ENCODE results near the gene ICAM1. TPM values are rescaled to one million over a fixed set of nuclear protein-coding genes. Genes with fewer than 3 reads are reported as not detected.

ICAM1 gene
- 13.4 and 44.2 TPM in 2 replicates for total RNA-seq

GRCh38 chr19:10270616-10271394 lies at the start of gene ICAM1:
TSS of gene ICAM1 (plus strand) at chr19:10271120. CDS start at chr19:10271160, 40 bp downstream.

GRCh38 chr19:10230861-10231611 lies 39.9 kb upstream of the ICAM1 start, which contains the start of gene S1PR2:
TSS of gene S1PR2 (minus strand) at chr19:10231331. CDS start at chr19:10224905, 6,426 bp downstream.

GRCh38 chr19:10251792-10252694 lies 18.9 kb upstream of the ICAM1 start, which contains the start of gene MRPL4:
TSS of gene MRPL4 (plus strand) at chr19:10252214. CDS start at chr19:10252254, 40 bp downstream.

GRCh38 chr19:10286803-10287737 lies 16.1 kb downstream of the ICAM1 start, which contains the start of gene ICAM4:
TSS of gene ICAM4 (plus strand) at chr19:10286955. CDS start at chr19:10287013, 58 bp downstream.

GRCh38 chr19:10289836-10290356 lies 19.0 kb downstream of the ICAM1 start, which contains the start of gene ICAM5:
TSS of gene ICAM5 (plus strand) at chr19:10289952. CDS start at chr19:10290044, 92 bp downstream.

GRCh38 chr19:10309423-10309822 lies 38.5 kb downstream of the ICAM1 start, which contains the start of gene ZGLP1:
TSS of gene ZGLP1 (minus strand) at chr19:10309815.

GRCh38 chr19:10315335-10316214 lies 44.7 kb downstream of the ICAM1 start, which contains the start of gene FDX2:
TSS of gene FDX2 (minus strand) at chr19:10316015. CDS start at chr19:10315996, 19 bp downstream.

GRCh38 chr19:10332965-10333757 lies 62.2 kb downstream of the ICAM1 start, which contains the start of gene RAVER1:
TSS of gene RAVER1 (minus strand) at chr19:10333529. CDS start at chr19:10333507, 22 bp downstream.

Other genes starting within 250 kb of the ICAM1 start
- gene SHFL, start 184.8 kb upstream of the ICAM1 start, total RNA-seq: 14.9 and 24.3 TPM in 2 replicates
- 0.19 and 0.36 TPM in 2 replicates for gene ANGPTL6, start 168.4 kb upstream of the ICAM1 start, total RNA-seq
- 39.1 and 45.5 TPM in 2 replicates for gene PPAN, start 164.8 kb upstream of the ICAM1 start, total RNA-seq
- 2.0 and 5.6 TPM in 2 replicates for gene P2RY11, start 159.4 kb upstream of the ICAM1 start, total RNA-seq
- gene EIF3G, start 151.2 kb upstream of the ICAM1 start, total RNA-seq: 351 and 415 TPM in 2 replicates
- gene DNMT1, start 76.2 kb upstream of the ICAM1 start, total RNA-seq: 43.7 and 49.7 TPM in 2 replicates
- 0.72 and 2.0 TPM in 2 replicates for gene S1PR2, start 39.8 kb upstream of the ICAM1 start, total RNA-seq
- 18.2 and 18.5 TPM in 2 replicates for gene MRPL4, start 18.9 kb upstream of the ICAM1 start, total RNA-seq
- gene ICAM4, start 15.8 kb downstream of the ICAM1 start, total RNA-seq: 0.18 and 0.38 TPM in 2 replicates
- under 0.01 and 0.56 TPM in 2 replicates for gene ICAM5, start 18.8 kb downstream of the ICAM1 start, total RNA-seq
- 0.27 and 0.38 TPM in 2 replicates for gene ZGLP1, start 38.7 kb downstream of the ICAM1 start, total RNA-seq
- 16.9 and 17.2 TPM in 2 replicates for gene FDX2, start 44.9 kb downstream of the ICAM1 start, total RNA-seq
- gene RAVER1, start 62.4 kb downstream of the ICAM1 start, total RNA-seq: 9.0 and 11.7 TPM in 2 replicates
- gene ICAM3, start 68.5 kb downstream of the ICAM1 start, total RNA-seq: 13.5 and 17.4 TPM in 2 replicates
- 89.1 and 109 TPM in 2 replicates for gene TYK2, start 109.5 kb downstream of the ICAM1 start, total RNA-seq
- 355 and 421 TPM in 2 replicates for gene CDC37, start 132.4 kb downstream of the ICAM1 start, total RNA-seq
- gene PDE4A, start 149.4 kb downstream of the ICAM1 start, total RNA-seq: 1.6 and 5.0 TPM in 2 replicates
- 86.8 and 103 TPM in 2 replicates for gene KEAP1, start 232.2 kb downstream of the ICAM1 start, total RNA-seq
- 1.6 TPM in 1 of 2 replicates, not detected in the other for gene S1PR5, start 246.3 kb downstream of the ICAM1 start, total RNA-seq

All from endothelial cell of coronary artery (primary cell).